SK-N-MC (cell line): Measurements from ENCODE around the gene SRCAP.

Source experiments
- EZH2 ChIP-seq: fragments of 200-600 bp; sonication (generic); IDR thresholded peaks from one replicate; pipeline ENCODE4 v1.6.1; 2017; ENCODE audit warnings: antibody characterized with exemption
- POLR2AphosphoS5 ChIP-seq: IDR thresholded peaks from 2 replicates; pipeline ENCODE4 v1.6.1; 2012; ENCODE audit warnings: mild to moderate bottlenecking, low read depth, low read length, borderline replicate concordance

- TF ChIP-seq EZH2 = no peak
- no peak for TF ChIP-seq POLR2AphosphoS5
These were observed 24.9 kb downstream of the SRCAP start for GRCh38 chr16:30723725-30724355.
